Hematopoietic multipotent progenitor cell treated with erythropoietin and hydrocortisone succinate and interleukin-3 and kit ligand, for 17 days (in vitro differentiated cells): ENCODE data around the gene USP2.

Source experiments
- DNase-seq: peaks from one replicate; pipeline ENCODE4 v3.0.0-alpha.2; 2015; ENCODE audit warnings: low spot score

The USP2 gene

GRCh38 chr11:119305556-119306372 is 75.7 kb downstream of the USP2 start:
- DNase-seq = no peak
